ENCODE results near the gene GPBP1. TPM values are rescaled to one million over a fixed set of nuclear protein-coding genes. Genes with fewer than 3 reads are reported as not detected.
"Not testable (repeated sequence)": the region's sequence is repeated elsewhere in the genome, so short reads cannot be mapped to it uniquely, and the experiment has no call there.

GPBP1 gene
- total and polyA plus RNA-seq, 2 donors = 41.4 to 174 TPM

GRCh38 chr5:57185313-57185712, 11.5 kb downstream of the GPBP1 start:
- Histone ChIP-seq H3K27ac (ENCODE audit: low read depth) (no peak overlapping the region), H3K36me3 (ENCODE audit: insufficient read depth) (peaks cover 2% of the 10 kb centered on the region), H3K4me1 (ENCODE audit: insufficient read depth) (peaks cover 4% of the 10 kb centered on the region), H3K4me3 (ENCODE audit: low read depth, low read length) (no peak overlapping the region)
- DNase-seq (ENCODE audit: extremely low spot score) = no peak
- WGBS = 63% methylated on average over 9 of the region's 9 CpGs

DNA sequence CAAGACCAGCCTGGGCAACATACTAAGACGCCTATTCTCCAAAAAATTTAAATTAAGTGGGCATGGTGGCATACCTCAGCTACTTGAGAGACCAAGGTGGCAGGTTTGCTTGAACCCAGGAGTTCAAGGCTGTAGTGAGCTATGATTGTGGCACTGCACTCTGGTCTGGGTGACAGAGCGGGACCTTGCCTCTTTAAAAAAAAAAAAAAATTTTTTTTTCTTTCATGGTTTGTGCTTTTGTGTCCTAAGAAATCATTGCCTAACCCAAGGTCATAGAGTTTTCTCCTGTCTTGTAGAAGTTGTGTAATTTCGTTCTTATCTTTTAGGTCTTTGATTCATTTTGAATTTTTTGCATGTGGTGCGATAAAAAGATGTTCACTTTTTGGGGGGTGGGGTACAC, 12.3 kb downstream of the GPBP1 start:
- no peak for DNase-seq (ENCODE audit: extremely low spot score)
- no peak overlapping the region for H3K4me3 ChIP-seq (ENCODE audit: low read depth, low read length)
- H3K27ac ChIP-seq (ENCODE audit: low read depth) = no peak overlapping the region
- peaks cover 4% of the 10 kb centered on the region for H3K4me1 ChIP-seq (ENCODE audit: insufficient read depth)
- H3K36me3 ChIP-seq (ENCODE audit: insufficient read depth) = peaks cover 2% of the 10 kb centered on the region
- 85% methylated on average over 4 of the region's 4 CpGs for WGBS

GRCh38 chr5:57187977-57188376, 14.1 kb downstream of the GPBP1 start:
- 84% methylated on average over 4 of the region's 4 CpGs for WGBS
- not testable (repeated sequence) for H3K4me3 ChIP-seq (ENCODE audit: low read depth, low read length); DNase-seq (ENCODE audit: extremely low spot score); H3K27ac ChIP-seq (ENCODE audit: low read depth); H3K4me1 ChIP-seq (ENCODE audit: insufficient read depth); H3K36me3 ChIP-seq (ENCODE audit: insufficient read depth)

- H3K4me1 ChIP-seq (ENCODE audit: insufficient read depth) = peaks cover 4% of the 10 kb centered on the region
- no peak for DNase-seq (ENCODE audit: extremely low spot score)
- no peak overlapping the region for H3K4me3 ChIP-seq (ENCODE audit: low read depth, low read length)
- no peaks in the 10 kb centered on the region for H3K36me3 ChIP-seq (ENCODE audit: insufficient read depth)
- WGBS = 73% methylated on average over 3 of the region's 3 CpGs
- no peak overlapping the region for H3K27ac ChIP-seq (ENCODE audit: low read depth)
Observed at GRCh38 chr5:57189515-57189914, 15.7 kb downstream of the GPBP1 start.

GRCh38 chr5:57190593-57190992, 16.7 kb downstream of the GPBP1 start:
- no peak overlapping the region for H3K4me3 ChIP-seq (ENCODE audit: low read depth, low read length)
- H3K4me1 ChIP-seq (ENCODE audit: insufficient read depth) = peaks cover 5% of the 10 kb centered on the region
- no peaks in the 10 kb centered on the region for H3K36me3 ChIP-seq (ENCODE audit: insufficient read depth)
- 97% methylated on average over 2 of the region's 2 CpGs for WGBS
- H3K27ac ChIP-seq (ENCODE audit: low read depth) = no peak overlapping the region
- DNase-seq (ENCODE audit: extremely low spot score) = no peak

- WGBS = 94% methylated on average over 5 of the region's 5 CpGs
- Histone ChIP-seq H3K4me1 (ENCODE audit: insufficient read depth) (peaks cover 5% of the 10 kb centered on the region), H3K36me3 (ENCODE audit: insufficient read depth) (no peaks in the 10 kb centered on the region), H3K27ac (ENCODE audit: low read depth) (no peak overlapping the region), H3K4me3 (ENCODE audit: low read depth, low read length) (no peak overlapping the region)
- DNase-seq (ENCODE audit: extremely low spot score) = no peak
Observed at GRCh38 chr5:57191163-57191562, 17.3 kb downstream of the GPBP1 start.

DNA sequence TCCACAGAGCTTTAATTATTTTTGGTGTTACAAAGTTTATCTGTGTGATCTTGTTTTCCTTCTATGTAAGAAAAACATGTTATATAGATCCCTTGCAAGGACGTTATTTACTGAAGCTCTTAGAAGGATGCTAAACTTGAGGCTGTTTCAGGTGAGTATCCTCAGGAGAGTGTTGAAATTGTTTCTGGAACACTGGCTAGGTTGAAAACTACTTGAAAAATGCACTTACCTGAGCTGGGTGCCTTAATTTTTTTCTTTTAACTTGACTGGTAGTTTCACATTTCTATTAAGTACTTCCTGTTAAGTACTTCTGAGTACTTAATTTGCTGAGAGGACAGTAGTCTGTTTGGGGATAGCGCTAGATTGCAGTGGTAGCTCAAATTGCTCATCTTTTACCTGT, 18.1 kb downstream of the GPBP1 start:
- no peak overlapping the region for H3K27ac ChIP-seq (ENCODE audit: low read depth)
- WGBS = 83% methylated on average over 2 of the region's 2 CpGs
- H3K36me3 ChIP-seq (ENCODE audit: insufficient read depth) = no peaks in the 10 kb centered on the region
- H3K4me3 ChIP-seq (ENCODE audit: low read depth, low read length) = no peak overlapping the region
- peaks cover 5% of the 10 kb centered on the region for H3K4me1 ChIP-seq (ENCODE audit: insufficient read depth)
- DNase-seq (ENCODE audit: extremely low spot score) = no peak

- DNase-seq (ENCODE audit: extremely low spot score); H3K4me3 ChIP-seq (ENCODE audit: low read depth, low read length); H3K27ac ChIP-seq (ENCODE audit: low read depth); H3K36me3 ChIP-seq (ENCODE audit: insufficient read depth); H3K4me1 ChIP-seq (ENCODE audit: insufficient read depth): not testable (repeated sequence)
- WGBS = 88% methylated on average over 6 of the region's 6 CpGs
Observed at GRCh38 chr5:57192832-57193231, 19.0 kb downstream of the GPBP1 start.

DNA sequence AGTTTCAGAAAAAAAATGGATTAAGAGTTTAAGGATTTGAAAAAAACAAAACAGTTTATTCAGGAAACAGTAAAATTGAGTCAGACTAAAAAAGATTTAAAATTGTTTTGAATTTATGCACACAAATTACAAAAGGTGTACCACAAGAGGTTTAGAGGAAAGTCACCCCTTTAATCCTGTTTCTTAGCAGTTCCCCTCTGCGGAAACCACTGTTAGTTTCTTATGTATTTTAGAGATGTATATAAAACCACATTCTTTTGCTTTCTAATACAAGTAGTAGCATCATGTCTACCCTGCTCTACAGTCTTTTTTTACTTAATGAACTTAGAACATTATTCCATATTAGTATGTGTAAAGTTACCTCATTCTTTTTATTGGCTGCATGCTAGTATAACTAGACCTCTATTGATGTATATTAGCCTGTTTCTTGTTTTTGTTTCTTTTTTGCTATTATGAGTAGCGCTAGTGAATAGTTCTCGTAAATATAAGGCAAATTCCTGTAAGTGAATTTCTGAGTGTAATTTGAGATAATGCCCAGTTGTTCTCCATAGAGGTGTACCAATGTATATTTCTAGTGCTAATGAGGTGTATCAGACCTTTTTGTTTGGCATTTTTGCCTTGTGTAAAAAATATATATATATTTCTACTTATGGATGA, 20.0 kb downstream of the GPBP1 start:
- H3K27ac ChIP-seq (ENCODE audit: low read depth) = no peak overlapping the region
- no peak for DNase-seq (ENCODE audit: extremely low spot score)
- H3K4me3 ChIP-seq (ENCODE audit: low read depth, low read length) = no peak overlapping the region
- H3K4me1 ChIP-seq (ENCODE audit: insufficient read depth) = peaks cover 3% of the 10 kb centered on the region
- 87% methylated on average over 3 of the region's 3 CpGs for WGBS
- no peaks in the 10 kb centered on the region for H3K36me3 ChIP-seq (ENCODE audit: insufficient read depth)

GRCh38 chr5:57194653-57195052, 20.8 kb downstream of the GPBP1 start:
- Histone ChIP-seq H3K4me1 (ENCODE audit: insufficient read depth) (peaks cover 1% of the 10 kb centered on the region), H3K36me3 (ENCODE audit: insufficient read depth) (no peaks in the 10 kb centered on the region), H3K4me3 (ENCODE audit: low read depth, low read length) (no peak overlapping the region), H3K27ac (ENCODE audit: low read depth) (no peak overlapping the region)
- no peak for DNase-seq (ENCODE audit: extremely low spot score)
- 96% methylated on average over 2 of the region's 2 CpGs for WGBS

DNA sequence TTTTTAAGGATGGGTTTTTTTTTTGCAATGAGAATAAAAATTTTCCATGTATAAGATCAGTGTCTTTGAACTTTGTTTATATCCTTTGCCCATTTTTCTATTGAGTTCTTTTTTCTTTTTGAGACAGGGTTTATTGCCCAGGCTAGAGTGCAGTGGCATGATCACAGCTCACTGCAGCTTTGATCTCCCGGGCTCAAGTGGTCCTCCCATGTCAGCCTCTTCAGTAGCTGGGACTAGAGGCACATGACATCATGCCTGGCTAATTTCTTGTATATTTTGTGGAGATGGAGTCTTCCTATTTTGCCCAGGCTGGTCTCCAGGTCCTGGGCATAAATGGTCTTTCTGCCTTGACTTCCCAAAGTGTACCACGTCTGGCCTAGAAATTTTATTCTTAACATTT, 21.2 kb downstream of the GPBP1 start:
- H3K27ac ChIP-seq (ENCODE audit: low read depth) = no peak overlapping the region
- no peak for DNase-seq (ENCODE audit: extremely low spot score)
- WGBS = 86% methylated on average over 2 of the region's 2 CpGs

DNA sequence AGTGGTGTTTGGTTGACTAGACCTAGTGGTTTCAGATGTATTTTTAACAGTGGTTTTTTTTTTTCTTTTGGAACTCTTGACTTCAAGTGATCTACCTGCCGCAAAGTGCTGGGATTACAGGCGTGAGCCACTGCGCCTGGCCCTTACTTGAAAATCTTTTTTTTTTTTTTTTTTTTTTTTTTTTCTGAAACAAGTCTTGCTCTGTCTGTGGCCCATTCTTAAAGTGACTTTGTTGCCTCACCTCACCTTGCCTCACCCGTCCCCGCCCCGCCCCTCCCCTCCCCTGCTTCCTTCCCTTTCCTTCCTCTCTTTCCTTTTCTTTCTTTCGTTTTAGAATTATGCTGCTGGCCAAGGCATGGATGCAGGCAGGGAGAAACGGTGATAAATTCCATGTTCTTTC, 26.0 kb downstream of the GPBP1 start:
- Histone ChIP-seq H3K36me3 (ENCODE audit: insufficient read depth) (no peaks in the 10 kb centered on the region), H3K4me1 (ENCODE audit: insufficient read depth) (peaks cover 3% of the 10 kb centered on the region), H3K4me3 (ENCODE audit: low read depth, low read length) (no peak overlapping the region), H3K27ac (ENCODE audit: low read depth) (no peak overlapping the region)
- WGBS = 75% methylated on average over 8 of the region's 8 CpGs
- DNase-seq (ENCODE audit: extremely low spot score) = no peak

More for the DNA sequence above, 21.2 kb downstream of the GPBP1 start:
- peaks cover 1% of the 10 kb centered on the region for H3K4me1 ChIP-seq (ENCODE audit: insufficient read depth)
- H3K4me3 ChIP-seq (ENCODE audit: low read depth, low read length) = no peak overlapping the region
- H3K36me3 ChIP-seq (ENCODE audit: insufficient read depth) = no peaks in the 10 kb centered on the region

DNA sequence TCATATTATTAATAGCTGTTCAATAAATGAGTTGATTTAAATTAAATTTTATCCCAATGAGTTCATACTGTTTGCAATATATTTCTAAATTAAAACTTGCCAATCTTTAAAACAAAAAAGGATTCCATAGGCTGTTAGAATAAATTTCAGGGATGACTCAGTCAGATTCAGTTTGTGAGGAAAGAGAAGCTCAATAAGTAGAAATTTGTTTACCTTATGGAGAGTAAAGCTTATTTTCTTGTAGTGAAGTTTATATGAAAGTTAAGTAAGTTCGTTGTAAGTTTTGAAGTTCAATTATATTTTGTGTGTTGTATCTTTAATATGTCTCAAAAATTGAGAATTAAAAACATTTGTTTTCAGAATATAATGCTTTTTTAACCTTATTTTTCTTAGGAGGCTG, 29.0 kb downstream of the GPBP1 start:
- Histone ChIP-seq H3K27ac (ENCODE audit: low read depth) (no peak overlapping the region), H3K4me3 (ENCODE audit: low read depth, low read length) (no peak overlapping the region), H3K4me1 (ENCODE audit: insufficient read depth) (peaks cover 1% of the 10 kb centered on the region), H3K36me3 (ENCODE audit: insufficient read depth) (no peaks in the 10 kb centered on the region)
- 57% methylated on average over 1 of the region's 1 CpG for WGBS
- no peak for DNase-seq (ENCODE audit: extremely low spot score)

- no peak overlapping the region for H3K27ac ChIP-seq (ENCODE audit: low read depth)
- H3K36me3 ChIP-seq (ENCODE audit: insufficient read depth) = no peaks in the 10 kb centered on the region
- DNase-seq (ENCODE audit: extremely low spot score) = no peak
- 81% methylated on average over 7 of the region's 7 CpGs for WGBS
- no peak overlapping the region for H3K4me3 ChIP-seq (ENCODE audit: low read depth, low read length)
- peaks cover 6% of the 10 kb centered on the region for H3K4me1 ChIP-seq (ENCODE audit: insufficient read depth)
Observed at GRCh38 chr5:57207007-57207653, 33.3 kb downstream of the GPBP1 start.
